GM19372 (cell line): ENCODE measurements around the gene EVI5L.
"Not testable (repeated sequence)": the region's sequence is repeated elsewhere in the genome, so short reads cannot be mapped to it uniquely, and the experiment has no call there.

Experiments used
- ATAC-seq: cut with Tn5 transposase; IDR thresholded peaks from one replicate; pipeline ENCODE4 v1.9.1; 2021; ENCODE audit warnings: mild to moderate bottlenecking, low read depth, moderate library complexity; ENCODE audit not compliant: unreplicated experiment

Gene EVI5L

DNA sequence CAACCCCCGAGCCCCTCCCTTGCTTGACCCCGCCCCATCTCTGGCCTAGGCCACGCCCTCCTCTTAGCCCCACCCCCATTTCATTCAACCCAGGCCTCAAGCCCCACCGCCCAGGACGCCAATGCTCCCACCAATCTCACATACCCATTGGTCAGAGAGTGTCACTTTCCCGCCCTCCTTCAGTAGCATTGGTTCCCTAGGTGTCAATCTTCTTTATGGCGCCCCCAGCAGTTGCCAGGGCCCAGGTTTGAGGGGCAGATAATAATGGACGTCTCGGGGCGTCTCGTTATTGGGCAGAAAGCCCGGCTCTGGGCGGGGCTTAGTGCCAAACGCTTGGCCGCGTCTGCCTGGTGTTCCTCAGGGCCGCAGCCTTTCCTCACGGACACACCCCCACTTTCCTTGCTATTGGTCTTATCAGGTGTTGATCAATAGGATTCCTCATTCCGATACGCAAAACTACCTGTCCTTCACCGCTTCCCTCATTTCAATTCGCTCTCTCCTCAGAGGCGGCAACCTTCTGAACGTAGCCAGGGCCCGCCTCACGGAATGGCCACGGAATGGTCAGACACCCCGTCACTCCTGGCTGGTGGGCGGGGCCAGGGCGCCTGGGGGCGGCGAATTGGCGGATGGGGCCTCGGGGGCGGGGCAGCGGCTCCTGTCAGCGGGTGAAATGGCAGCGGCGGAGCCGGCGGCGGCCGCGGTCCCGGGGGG, at the start of gene EVI5L:
Gene EVI5L, plus strand, starts transcription at position 658 of the 711 bp plus-strand sequence. CDS start 16,325 bp downstream, outside the sequence.
- peak; percentile 83 for ATAC-seq

DNA sequence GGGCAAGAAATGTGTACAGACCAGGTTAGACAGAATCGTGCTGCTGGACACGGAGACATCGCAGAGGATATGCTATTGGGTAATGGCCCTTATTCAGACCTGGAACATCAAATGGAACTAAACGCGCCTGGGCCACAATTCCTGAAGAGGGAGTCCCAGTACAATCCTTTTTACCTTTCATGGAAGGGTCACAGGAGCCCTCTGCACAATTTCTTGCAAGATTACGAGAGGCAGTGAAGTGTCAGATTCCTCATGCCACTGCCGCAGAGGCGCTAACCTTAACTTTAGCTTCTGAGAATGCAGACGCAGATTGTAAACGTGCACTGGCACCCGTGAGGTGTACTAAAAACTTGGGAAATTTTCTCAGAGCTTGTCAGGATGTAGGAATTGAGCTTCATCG, 48.9 kb upstream of the EVI5L start:
- no peak for ATAC-seq

DNA sequence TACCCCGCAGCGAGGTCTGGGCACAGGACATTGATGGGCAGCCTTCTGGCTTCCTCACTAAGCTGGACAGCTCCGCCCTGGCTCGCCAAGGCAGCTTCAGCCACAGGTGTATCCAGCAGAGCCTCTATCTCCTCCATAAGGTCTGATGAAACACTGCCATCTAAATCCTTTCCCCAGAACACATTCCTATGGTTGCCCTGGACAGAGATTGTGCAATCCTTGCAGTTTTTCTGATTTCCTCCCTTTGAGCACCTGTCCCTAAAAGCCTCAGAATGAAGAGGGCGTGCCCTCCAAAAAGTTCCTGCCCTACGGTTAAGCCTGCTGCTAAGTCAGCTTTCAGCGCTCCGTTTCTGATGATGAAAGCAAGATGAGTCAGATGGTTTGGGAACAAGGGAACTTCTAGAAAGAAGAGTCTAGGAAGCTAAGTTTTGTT, 46.0 kb upstream of the EVI5L start:
- no peak for ATAC-seq

DNA sequence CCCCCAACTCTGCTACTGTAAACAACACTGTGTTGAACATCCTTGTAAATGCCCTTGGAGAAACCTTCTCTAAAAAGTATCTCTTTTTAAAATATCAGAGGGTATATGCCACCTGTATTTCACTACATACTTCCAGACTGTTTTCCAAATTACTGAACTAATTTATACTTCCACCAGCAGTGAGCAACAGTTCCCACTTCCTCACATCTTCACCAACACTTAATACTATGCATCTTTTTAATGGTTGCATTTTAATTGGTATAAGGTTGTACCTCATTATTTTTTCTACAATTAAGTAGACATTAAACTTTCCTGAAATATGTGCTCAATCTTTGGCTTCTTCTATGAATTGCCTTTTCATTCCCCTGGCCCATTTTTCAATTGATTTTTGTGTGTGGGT, 45.2 kb upstream of the EVI5L start:
- no peak for ATAC-seq

DNA sequence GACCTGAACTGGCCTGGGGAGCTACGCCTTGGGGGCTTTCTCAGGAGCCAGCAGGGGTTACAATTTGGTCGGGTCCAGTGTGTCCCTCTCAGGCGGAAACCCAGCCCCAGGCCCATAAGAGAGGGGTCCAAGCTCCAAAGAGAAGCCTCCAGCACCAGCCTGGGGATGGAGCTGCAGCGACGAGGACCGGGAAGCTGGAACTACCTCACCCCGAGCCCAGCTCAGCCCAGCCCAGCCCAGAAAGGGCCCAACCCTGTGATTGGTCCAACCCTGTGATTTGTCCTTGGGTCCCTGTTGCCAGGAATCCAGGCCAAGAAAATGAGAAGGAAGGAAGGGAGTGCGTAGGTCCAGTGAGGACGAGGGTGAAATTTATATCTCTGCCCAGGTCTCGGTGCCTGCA, 42.9 kb upstream of the EVI5L start:
- ATAC-seq = no peak

DNA sequence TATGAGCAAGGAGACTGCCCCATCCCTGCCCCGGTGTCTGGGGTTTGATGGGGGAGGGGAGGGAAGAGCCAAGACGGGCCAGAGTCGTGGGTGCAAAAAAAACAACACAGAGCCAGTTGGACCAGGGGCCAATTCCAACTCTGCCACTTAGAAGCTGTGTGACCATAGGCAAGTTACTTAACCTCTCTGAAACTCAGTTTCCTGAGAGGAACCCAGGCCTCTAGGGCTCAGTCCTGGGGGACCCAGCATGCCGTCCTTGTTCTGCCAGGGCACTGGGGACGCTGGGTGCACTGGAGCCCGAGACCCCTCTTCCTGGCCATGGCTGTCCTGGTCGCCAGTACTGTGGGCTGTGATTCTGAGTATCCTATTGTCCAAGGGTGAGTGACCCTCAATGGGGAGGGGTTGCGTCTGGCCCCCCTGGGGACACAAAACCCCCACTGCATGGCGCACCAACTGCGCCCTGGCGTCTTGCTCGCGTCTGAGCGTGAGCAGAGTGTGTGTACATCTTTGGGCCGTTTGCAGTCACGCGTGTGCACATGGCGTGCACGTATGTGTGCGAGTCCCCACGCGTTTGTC, 42.3 kb upstream of the EVI5L start:
- no peak for ATAC-seq

DNA sequence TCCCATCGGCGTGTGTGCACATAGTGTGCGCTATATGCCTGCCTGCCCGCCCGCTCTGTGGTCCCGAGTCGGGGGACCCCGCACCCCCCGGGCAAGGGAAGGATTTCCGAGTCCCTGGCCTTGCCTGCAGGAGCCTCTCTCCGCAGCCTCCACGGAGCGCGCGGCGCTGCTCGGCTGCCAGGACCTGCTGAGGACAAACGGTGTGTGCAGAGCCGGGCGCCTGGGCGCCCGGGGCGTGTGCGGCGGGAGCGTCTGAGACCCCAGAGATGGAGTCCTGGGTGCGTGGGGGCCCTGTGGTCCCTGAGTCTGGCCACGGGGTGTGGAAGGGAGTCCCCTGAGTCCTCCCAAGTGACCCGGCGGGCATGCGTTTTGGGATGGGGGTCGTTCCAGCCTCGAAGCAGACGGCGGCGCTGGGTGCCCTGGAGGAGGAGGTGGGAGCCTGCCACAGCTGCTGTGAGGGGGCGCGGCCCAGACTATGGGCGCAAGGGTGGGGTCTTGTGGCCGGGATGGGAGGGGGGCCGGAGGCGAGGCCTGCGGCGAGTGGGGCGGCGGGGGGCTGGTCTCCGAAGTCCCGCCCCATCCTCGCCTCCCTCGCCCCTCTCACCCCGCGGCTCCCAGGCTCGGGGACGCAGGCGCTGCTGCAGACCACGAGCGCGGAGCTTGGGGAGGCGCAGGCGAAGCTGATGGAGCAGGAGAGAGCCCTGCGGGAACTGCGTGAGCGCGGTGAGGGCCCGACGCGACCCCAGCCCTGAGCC, 41.7 kb upstream of the EVI5L start:
- no peak for ATAC-seq

DNA sequence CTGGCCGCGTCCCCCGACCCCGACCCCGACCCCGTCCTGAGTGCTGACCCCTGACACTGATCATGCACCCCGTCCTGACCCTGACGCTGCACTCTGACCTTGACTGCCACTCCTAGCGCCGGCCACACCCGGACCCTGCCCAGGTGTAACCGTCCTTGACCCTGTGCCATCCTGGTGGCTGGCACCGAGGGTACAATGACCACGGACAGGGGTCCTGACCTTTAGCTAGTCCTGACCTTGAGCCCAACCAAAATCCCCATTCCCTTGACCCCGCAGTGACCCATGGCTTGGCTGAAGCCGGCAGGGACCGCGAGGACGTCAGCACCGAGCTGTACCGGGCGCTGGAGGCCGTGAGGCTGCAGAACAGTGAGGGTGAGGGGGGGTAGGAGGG, 41.1 kb upstream of the EVI5L start:
- ATAC-seq = no peak

DNA sequence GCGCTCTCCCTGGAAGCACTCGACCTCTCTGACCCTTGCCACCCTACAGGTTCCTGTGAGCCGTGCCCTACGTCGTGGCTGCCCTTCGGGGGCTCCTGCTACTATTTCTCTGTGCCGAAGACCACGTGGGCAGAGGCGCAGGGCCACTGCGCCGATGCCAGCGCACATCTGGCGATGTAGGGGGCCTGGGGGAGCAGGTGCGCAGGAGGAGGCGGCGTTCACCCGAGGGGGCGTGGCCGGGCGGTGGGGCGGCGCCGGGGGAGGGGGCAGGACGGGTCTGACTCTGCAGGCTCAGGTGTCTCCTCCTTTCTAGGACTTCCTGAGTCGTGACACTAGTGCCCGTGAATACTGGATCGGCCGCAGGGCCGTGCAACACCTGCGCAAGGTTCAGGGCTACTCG, 40.6 kb upstream of the EVI5L start:
- no peak for ATAC-seq

DNA sequence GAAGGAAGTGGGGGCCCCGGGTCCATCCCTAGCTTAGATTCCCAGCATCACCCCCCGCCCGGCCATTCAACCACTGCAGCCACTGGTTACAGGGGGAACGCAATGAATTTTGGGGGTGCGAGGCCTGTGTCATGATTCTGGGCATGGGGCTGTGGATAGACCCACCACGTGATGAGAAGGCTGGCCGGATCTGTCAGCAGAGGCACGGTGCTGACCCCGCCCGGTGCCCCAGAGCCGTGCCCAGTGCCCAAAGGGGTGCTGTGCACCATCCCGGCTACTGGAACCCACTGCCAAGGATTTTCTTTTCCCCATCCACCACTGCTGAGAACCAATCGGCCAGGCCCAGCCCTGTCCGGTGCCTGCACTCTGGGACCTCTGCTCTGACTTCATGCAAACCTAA, 39.6 kb upstream of the EVI5L start:
- no peak for ATAC-seq

DNA sequence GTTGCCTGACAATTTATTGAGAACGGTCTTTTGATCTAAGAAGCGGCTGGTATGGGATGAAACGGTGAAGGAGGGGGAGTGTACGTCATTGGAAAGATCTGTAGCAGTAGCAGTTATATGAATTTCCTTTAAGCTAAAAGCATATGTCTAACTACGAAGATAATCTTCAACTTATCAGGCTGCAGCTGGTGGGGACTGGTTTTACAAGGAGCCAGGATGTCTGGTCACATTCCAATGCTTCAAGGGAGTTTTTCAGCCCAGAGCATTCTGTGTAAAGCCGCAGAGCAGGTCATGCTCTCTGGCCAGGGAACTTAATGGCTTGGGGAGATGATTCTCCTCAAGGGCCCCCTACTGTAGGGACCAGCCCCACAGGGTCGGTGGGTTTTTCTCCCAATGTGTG, 37.7 kb upstream of the EVI5L start:
- ATAC-seq = no peak

DNA sequence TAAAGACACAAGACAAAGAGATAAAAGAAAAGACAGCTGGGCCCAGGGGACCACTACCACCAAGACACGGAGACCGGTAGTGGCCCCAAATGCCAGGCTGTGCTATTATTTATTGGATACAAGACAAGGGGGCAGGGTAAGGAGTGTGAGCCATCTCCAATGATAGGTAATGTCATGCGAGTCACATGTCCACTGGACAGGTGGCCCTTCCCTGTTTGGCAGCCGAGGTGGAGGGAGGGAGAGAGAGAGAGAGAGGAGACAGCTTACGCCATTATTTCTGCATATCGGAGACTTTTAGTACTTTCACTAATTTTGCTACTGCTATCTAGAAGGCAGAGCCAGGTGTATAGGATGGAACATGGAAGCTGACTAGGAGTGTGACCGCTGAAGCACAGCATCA, 37.3 kb upstream of the EVI5L start:
- ATAC-seq = not testable (repeated sequence)

DNA sequence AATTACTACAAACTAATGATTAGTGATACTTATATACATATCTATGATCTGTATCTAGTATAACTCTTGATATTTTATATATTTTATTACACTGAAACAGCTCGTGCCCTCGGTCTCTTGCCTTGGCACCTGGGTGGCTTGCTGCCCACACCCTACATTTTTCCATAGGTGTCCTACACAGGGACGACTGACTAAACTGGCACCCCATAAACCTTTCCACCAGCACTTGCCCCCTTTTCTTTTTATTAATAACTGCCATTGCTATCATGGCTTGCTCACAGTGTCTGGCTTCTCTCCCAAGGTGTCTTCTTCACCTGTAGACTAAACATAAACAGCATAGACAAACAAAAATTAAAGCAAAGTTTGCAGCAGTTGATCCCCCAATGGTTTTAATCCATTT, 36.5 kb upstream of the EVI5L start:
- ATAC-seq = no peak

DNA sequence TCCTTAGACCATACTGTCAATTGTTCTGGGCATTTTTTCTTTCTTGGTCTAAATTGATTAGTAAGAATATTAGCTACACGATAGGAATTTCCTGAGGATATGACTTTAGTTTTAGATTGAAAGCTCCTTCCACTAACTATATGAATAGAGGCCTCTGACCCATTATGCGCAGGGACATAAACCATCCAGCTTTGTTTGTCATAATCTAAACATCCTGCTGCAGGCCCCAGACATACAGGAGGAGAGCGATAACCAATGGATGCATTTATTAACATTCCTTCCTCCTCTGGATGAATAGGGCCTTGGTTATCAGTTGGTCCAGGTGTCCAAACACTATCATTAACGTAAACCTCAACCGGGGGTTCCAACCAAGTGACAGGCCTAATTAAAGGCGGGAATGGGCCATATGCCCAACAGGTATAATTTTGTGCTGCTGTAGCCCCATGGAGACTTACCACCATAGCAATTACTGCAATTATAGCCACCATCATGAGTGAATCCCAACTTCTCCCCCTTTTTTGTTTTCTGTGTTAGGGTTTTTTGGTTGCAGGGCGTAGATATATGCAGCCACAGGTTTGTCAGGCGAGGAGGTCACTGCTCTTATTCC, 34.4 kb upstream of the EVI5L start:
- no peak for ATAC-seq

DNA sequence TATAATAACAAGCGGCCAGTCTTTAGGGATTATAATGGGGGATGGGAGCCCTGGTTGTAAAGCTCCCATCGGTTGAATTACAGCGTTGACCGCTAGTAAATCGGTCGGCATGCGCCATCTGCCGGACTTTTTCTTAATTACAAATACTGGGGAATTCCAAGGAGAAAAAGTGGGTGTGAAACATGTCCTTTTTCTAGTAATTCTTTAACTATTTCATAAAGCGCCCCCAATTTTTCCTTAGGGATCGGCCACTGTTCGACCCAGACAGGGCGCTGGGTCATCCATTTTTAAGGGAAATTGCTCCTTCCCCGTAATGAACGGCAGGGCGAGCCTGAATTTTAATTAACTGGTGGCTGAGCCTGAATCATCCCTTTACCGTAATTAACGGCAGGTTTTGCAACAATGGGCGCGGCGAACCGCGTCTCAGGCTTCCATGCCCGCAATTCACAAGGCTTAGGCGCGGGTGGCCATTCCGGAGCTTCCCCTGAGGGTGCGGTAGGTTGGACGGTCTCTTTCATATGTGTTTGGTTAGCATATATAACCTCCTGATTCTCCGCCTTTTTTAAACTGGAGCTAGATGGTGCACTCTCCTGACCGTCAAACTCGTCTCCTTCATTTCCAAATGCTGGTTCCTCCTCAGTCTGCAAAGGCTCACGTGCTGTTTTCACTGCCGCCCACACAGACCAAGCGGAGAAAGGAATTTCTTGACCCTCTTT, 30.2 kb upstream of the EVI5L start:
- no peak for ATAC-seq

DNA sequence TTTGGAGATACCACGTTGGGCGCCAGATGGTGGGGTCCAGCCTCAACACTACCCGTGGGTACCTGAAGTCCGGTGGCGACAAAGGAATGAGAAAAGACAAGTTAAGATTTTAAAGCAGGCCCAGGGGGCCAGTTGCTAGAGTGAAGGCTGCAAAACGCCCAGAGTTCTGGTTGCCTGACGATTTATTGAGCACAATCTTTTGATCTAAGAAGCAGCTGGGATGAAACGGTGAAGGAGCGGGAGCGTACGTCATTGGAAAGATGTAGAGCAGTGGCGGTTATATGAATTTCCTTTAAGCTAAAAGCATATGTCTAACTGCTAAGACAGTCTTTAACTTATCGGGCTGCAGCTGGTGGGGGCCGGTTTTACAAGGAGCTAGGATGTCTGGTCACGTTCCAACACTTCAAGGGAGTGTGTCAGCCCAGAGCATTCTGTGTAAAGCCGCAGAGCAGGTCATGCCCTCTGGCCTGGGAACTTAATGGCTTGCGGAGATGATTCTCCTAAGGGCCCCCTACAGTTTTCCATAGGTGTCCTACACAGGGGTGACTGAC, 28.9 kb upstream of the EVI5L start:
- no peak for ATAC-seq

DNA sequence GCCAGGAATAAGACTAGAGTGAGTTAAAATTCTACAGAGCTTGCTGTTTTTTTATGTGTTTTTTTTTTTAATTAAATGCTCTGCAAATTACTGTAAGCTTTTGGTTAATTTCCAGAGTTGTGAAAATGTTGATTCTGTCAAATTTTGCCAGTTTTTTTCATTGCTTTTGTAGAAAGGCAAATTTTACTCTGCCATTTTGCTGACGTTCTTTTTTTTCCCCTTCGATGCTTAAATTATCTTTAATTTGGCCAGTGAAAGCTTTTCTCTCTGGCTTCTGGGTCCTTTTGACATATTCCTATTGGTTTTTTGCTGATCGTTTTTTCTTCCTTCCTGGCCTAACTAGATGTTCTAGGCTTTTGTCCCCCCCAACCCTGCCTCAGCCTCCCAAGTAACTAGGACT, 23.8 kb upstream of the EVI5L start:
- ATAC-seq = no peak

DNA sequence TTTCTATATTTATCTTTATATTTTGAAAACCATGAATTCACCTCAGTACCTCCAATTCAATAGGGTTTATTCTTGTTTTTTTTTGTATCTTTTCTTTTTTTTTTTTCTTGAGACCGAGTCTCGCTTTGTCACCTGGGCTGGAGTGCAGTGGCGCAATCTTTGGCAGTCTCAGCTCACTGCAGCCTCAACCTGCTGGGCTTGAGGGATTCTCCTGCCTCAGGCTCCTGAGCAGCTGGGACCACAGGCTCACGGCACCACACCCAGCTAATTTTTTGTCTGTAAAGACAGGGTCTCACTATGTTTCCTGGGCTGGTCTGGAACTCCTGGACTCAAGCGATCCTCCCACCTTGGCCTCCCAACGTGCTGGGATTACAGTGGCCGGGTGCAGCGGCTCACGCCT, 23.1 kb upstream of the EVI5L start:
- no peak for ATAC-seq

DNA sequence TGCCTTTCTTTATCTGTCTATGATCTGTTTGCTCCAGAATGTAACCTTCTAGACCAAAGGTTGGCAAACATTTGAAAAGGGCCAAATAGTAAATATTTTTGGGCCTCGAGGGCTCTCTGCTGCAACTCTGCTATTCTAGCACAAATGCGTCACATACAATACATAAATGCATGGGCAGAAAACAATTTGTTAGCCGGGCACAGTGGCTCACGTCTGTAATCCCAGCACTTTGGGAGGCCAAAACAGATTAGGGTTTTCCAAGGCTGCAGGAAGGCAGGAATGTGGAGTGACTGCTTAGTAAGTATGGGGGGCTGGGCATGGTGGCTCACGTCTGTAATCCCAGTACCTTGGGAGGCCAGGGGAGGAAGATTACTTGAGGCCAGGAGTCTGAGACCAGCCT, 21.9 kb upstream of the EVI5L start:
- ATAC-seq = no peak

DNA sequence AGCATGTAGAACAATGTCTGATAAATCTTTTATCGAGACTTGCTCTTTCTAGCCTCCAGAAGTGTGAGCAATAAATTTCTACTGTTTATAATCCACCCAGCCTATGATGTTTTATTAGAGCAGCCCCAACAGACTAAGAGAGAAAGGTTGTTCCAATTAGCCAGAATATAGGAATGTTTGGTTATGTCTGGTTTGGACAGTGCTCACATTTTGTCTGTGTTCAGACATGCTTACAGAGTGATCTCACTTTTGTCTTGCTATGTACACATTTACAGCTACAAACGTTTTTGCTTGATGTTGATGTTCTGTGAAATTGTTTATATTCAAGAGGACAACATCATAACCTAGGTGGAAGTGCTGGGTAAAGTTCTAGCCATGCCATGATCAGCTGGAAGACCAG, 18.0 kb upstream of the EVI5L start:
- no peak for ATAC-seq

DNA sequence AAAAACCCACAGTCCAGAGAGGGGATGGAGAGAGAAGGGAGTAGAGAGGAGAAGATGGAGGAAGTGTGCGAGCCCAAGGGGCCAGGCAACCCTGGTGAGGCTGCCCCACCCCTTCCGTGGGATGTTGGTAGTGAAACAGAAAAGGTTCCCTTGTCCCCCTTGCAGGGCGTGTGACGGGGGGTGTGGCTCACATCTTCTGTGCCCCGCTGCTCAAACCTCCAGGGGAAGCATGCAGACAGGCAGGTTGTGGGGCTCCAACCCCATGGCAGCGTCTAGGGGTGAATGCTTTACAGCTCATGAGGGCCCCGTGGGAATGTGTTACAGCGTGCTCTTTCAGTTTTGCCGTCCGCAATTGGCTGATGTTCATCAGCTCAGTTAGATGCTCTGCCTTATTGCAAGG, 14.7 kb upstream of the EVI5L start:
- no peak for ATAC-seq
